ENCODE results near the gene SMIM32.

DNA sequence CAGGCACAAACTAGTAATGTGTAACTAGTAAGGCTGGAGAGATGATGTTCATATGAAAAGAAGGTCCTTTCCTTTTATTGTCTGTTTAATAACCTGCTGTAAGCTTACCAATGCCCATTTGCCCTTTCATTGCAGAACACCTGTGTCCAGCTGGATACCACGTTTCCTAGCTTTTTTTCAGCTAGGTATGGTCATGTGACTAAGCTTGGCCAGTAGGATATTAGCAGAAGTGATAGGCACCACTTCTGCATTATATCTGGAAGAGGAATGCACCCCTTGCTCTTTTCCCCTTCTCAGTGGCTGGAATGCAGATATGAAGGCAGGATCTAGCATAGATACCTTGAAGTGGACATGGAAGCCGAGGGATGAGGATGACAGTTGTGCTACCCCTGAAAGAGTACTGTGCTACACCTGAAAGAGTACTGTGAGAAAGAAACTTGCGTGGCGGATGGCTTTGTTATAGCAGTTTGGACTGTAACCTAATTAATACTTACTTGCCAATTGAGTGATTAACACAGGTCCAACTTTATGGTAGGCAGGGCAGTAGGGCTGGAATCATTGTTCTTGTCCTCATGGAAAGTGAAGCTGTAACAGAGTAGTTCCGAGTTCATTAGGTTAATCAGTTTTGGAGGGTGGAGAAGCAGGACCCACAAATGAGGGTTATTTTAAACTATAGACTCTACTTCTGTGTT lies 6.8 kb downstream of the SMIM32 start:
- TF ChIP-seq CTCF (IDR thresholded peaks at IDR 0.05) (no peak), POLR2A (IDR thresholded peaks at IDR 0.05) (no peak)

Measured in adrenal gland (tissue), 5 donors.